Psoas muscle (tissue), 8 donors: ENCODE data around the gene MAP3K4. TPM values are rescaled to one million over a fixed set of nuclear protein-coding genes. Genes with fewer than 3 reads are reported as not detected.

Experiments
- ATAC-seq, 4 donors: fragments of 200-7000 bp; cut with Tn5 transposase; one replicate each; pipeline ENCODE4 v1.9.1; 2020; ENCODE audit warnings: moderate library complexity in 3 of 4, mild to moderate bottlenecking in 2 of 4
- DNase-seq, 2 donors: peaks; one replicate each; pipeline ENCODE4 v3.0.0-alpha.2; 2020
- H3K27ac ChIP-seq: fragments of 200-600 bp; one replicate; pipeline ENCODE4 v1.8.0; 2022
- H3K27me3 ChIP-seq, 3 donors: fragments of 200-600 bp in 1 of 3; one replicate each; pipeline versions ENCODE4 v1.6.1 to v1.8.0; 2013 to 2022; ENCODE audit warnings: low read length in 2 of 3, mild to moderate bottlenecking in 2 of 3, moderate library complexity in 1 of 3; ENCODE audit not compliant: insufficient read depth in 3 of 3
- H3K36me3 ChIP-seq, 2 donors: fragments of 200-600 bp in 1 of 2; one replicate each; pipeline versions ENCODE4 v1.6.1 to v1.8.0; 2013 to 2022; ENCODE audit warnings: low read depth in 1 of 2, mild to moderate bottlenecking in 1 of 2, moderate library complexity in 1 of 2; ENCODE audit not compliant: insufficient read depth in 1 of 2
- H3K4me1 ChIP-seq: fragments of 200-600 bp; one replicate; pipeline ENCODE4 v1.8.0; 2022
- H3K4me3 ChIP-seq: fragments of 200-600 bp; one replicate; pipeline ENCODE4 v1.8.0; 2022; ENCODE audit warnings: mild to moderate bottlenecking
- H3K9me3 ChIP-seq: fragments of 200-600 bp; one replicate; pipeline ENCODE4 v1.8.0; 2022
- CTCF ChIP-seq: fragments of 200-600 bp; IDR thresholded peaks from one replicate; pipeline ENCODE4 v1.8.0; 2022; ENCODE audit warnings: antibody characterized with exemption
- WGBS, 3 donors: extraction: QIAGEN DNeasy Blood & Tissue Kit; methylation state at CpG; one replicate each; pipeline versions ENCODE4 v1.1.6 to v1.1.7; 2013; 5-methylcytosine and 5-hydroxymethylcytosine counted together
- intact Hi-C, 2 donors: fragments of 100-400 bp; cut with DNase I; formaldehyde crosslinking; loops; one replicate each; pipeline versions ENCODE4 v1.11.0 to v1.14.2; 2022
- polyA plus RNA-seq, 3 donors: library from polyadenylated mRNA; stranded (reverse); fragments of 200-250 nt; gene quantifications; one replicate each; pipeline ENCODE4 v1.2.3, GENCODE V29; 2013
- total RNA-seq, 4 donors: library from RNA; stranded (reverse); fragmentation: NEBNext Ultra II Directional in 2 of 4; extraction: Animal tissue kit (Norgen Biotek cat#: 25700) in 2 of 4; gene quantifications; one replicate each; pipeline versions ENCODE4 v1.2.1 to v1.2.4, GENCODE V29; 2021 to 2023
- donor health status: healthy with polysubstance abuse.
- donor health status: DM: no; HTN: no; CAD: no; lungs with moderate emphysema.
- donor health status: Bipolar disorder and iron deficiency.
- donor health status: healthy.
- donor health status: DM: yes; HTN: yes; CAD: no.
- donor health status: DM: no; HTN: no; CAD: no.
- donor health status: DM: no; HTN: no; CAD: no.
- donor health status: DM: yes; HTN: yes; CAD: no.

The MAP3K4 gene
- total and polyA plus RNA-seq, 7 donors: 13.5 to 45.8 (median 19.4) TPM

DNA sequence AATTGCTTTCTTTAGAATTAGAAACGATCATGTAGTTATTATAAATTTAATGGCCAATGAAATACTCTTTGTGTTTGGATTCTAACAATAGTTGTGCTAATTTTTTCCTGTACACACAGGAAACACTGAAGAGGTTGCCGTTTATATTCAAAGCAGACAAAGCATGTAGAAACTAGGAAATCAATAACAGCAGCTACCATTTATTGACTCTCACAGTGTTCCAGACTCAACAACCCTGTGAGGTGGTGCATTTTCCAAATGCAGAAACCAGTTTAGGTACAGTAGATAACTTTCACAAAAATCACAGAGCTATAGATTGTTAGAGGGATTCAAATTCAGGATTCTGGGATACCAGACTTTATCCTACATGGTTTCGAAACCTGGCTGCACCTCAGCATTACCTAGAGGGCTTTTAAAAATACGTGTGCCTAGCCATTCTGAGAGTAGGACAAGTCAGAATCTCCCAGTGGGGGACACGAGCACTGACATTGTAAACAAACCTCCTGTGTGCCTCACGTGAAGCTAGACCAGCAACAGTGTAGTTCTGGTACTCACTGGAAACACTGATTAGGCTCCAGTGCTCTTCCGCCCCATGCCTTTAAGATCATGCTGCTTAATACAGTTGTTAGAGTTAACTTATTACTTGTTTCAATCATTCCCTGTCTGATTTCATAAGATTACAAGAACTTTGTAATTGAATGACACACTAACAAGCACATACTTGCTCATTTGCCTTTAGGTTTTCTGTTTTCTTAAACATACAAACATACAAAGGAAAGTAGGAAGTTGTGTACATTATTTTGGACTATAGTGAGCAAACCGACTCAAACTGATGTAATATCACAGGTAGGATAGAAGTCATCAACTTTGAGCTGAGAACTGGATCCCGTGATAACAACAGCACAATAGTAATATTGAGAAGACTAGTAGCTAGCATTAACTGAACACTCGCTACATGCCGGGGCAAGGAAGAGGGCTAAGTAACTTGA is 65.8 kb downstream of the MAP3K4 start:
- no peaks in the 10 kb centered on the region for H3K36me3 ChIP-seq
- intact Hi-C loops: no loop called here
- TF ChIP-seq CTCF: no peak

DNA sequence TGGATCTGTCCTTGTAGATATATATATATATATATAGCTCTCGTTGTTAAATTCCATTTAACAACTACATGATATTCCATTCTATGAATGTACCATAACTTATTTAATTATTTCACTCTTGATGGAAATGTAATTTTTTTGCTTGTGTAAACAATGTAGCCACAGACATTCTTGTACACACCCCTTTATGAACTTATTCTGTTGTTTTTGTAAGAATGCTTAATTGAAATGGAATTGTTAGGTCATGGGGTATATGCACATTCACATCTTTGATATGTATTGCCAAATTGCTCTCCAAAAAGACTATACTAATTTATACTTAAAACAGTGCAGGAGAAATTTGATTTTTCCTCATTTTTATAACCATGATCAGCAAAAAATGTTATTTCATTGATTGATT is 67.2 kb downstream of the MAP3K4 start:
- H3K27me3 ChIP-seq: no peaks in the 10 kb centered on the region
- no peaks in the 10 kb centered on the region for H3K9me3 ChIP-seq
- no peak for TF ChIP-seq CTCF
- no peaks in the 10 kb centered on the region for H3K36me3 ChIP-seq
- no peak overlapping the region for H3K4me3 ChIP-seq
- intact Hi-C loops: no loop called here
- H3K27ac ChIP-seq: no peak overlapping the region
- no peaks in the 10 kb centered on the region for H3K4me1 ChIP-seq
- 84 to 90% (median 84%) methylated on average over 1 of the region's 1 CpG for WGBS, 3 donors
- ATAC-seq (no peak), DNase-seq (no peak)

More for the DNA sequence above, 65.8 kb downstream of the MAP3K4 start:
- no peaks in the 10 kb centered on the region for H3K27me3 ChIP-seq
- DNase-seq (no peak), ATAC-seq (no peak)
- H3K4me1 ChIP-seq: no peaks in the 10 kb centered on the region
- no peak overlapping the region for H3K4me3 ChIP-seq
- H3K27ac ChIP-seq: no peak overlapping the region
- H3K9me3 ChIP-seq: no peaks in the 10 kb centered on the region
- WGBS, 3 donors: 76 to 81% (median 77%) methylated on average over 11 of the region's 11 CpGs

- Histone ChIP-seq H3K9me3 (no peaks in the 10 kb centered on the region), H3K27ac (no peak overlapping the region), H3K36me3 (no peaks in the 10 kb centered on the region), H3K4me1 (no peaks in the 10 kb centered on the region), H3K4me3 (no peak overlapping the region), H3K27me3 (no peaks in the 10 kb centered on the region)
- DNase-seq (no peak), ATAC-seq (no peak)
- intact Hi-C loops: no loop called here
- TF ChIP-seq CTCF: no peak
- 98% methylated on average over 3 of the region's 3 CpGs for WGBS, 3 donors
Observed at GRCh38 chr6:161061576-161061975, 70.0 kb downstream of the MAP3K4 start.

GRCh38 chr6:161064915-161065314 is 73.3 kb downstream of the MAP3K4 start:
- no peaks in the 10 kb centered on the region for H3K27me3 ChIP-seq
- intact Hi-C loops: no loop called here
- H3K9me3 ChIP-seq: no peaks in the 10 kb centered on the region
- H3K27ac ChIP-seq: no peak overlapping the region
- no peaks in the 10 kb centered on the region for H3K4me1 ChIP-seq
- H3K36me3 ChIP-seq: no peaks in the 10 kb centered on the region
- DNase-seq: no peak
- ATAC-seq: no peak
- no peak for TF ChIP-seq CTCF
- 94 to 100% (median 100%) methylated on average over 1 of the region's 1 CpG for WGBS, 3 donors
- no peak overlapping the region for H3K4me3 ChIP-seq
